ENCODE measurements around the gene KCND3.

DNA sequence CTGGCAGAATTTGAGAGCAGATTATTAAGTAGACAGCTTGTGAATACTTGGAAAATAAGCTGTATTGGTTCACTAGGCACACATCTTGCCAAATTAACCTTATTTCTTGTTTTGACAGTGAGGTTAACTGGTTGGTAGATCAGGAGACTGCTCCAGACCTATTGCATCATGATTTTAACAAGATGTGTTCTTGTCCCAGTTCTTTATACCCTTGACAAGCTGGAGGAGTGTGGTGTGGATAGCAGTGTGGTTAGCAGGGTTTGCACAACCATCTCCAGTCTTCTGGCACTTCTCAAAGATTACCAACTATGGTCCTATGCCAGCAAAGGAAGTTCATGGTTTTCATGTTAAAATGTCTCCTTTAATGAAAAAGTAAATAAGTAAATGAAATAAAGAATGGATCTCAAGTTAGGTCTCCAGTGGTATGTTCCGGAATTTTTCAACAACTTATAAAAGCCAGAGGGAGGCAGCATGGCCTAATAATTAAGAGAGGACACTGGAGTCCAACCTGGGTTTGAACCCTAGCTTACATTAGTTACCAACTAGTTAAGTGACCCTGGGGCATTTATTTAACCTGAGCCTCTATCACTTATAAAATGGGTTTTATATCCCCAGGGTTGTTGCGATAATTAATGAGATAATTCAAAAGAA is 199.7 kb downstream of the KCND3 start:
- TF ChIP-seq, protein P1, sequence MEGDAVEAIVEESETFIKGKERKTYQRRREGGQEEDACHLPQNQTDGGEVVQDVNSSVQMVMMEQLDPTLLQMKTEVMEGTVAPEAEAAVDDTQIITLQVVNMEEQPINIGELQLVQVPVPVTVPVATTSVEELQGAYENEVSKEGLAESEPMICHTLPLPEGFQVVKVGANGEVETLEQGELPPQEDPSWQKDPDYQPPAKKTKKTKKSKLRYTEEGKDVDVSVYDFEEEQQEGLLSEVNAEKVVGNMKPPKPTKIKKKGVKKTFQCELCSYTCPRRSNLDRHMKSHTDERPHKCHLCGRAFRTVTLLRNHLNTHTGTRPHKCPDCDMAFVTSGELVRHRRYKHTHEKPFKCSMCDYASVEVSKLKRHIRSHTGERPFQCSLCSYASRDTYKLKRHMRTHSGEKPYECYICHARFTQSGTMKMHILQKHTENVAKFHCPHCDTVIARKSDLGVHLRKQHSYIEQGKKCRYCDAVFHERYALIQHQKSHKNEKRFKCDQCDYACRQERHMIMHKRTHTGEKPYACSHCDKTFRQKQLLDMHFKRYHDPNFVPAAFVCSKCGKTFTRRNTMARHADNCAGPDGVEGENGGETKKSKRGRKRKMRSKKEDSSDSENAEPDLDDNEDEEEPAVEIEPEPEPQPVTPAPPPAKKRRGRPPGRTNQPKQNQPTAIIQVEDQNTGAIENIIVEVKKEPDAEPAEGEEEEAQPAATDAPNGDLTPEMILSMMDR (IDR thresholded peaks at IDR 0.05), result peak in 1 of 3 experiments; percentile 29
- no peak for TF ChIP-seq POLR2A (IDR thresholded peaks at IDR 0.05)
